ENCODE results near the gene ELFN1. TPM values are rescaled to one million over a fixed set of nuclear protein-coding genes. Genes with fewer than 3 reads are reported as not detected.

Gene ELFN1
- total and polyA plus RNA-seq, 10 of the 15 experiments (the other 5 are each of a cell fraction or from before 2014, with no cell fraction given) = 0.04 TPM; not detected in 9

DNA sequence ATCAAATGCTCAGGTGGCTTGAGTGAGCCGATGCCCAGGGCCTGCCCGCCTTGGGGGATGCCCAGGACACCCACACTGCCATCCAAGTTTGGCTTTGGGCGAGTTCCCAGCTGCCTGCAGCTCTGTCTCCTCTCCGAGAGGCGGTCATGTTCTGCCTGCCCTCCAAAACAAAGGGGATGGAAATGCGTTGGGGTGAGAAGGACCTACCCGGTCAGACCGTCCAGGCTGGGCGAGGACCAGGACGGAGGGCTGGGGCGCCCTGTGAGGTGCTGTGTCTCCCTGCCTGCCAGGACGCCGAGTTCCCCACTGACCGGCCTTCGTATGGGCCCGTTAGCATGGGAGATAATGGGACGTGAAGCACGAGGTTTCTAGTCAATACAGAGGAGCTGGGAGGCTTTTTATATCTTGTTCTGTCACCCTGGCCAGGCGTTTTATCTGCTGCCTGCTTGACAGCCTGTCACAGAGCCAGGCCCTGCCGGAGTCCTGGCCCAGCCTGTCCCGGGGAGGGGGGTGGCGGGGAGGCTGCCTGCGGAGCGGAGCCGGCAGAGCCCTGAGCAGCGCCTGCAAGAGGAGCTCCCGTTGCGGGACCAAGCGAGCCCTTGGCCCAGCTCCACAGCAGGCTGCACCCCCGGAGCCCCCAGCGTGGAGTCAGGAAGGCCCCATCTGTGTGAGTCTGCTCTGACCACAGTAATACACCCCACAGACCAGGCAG, 22.0 kb upstream of the ELFN1 start:
- Histone ChIP-seq H3K27me3 (replicated peaks in 1 of 2; ENCODE audit: control insufficient read depth in 2 of 2, insufficient read depth in 2 of 2, low read length in 1 of 2) (peaks cover 0 to 6% of the 10 kb centered on the region in 2 experiments; a peak in 1 of 4 replicates), H3K79me2 (ENCODE audit: control insufficient read depth, insufficient read depth, low read length) (no peaks in the 10 kb centered on the region), H3K36me3 (ENCODE audit: control insufficient read depth in 2 of 2, insufficient read depth in 2 of 2, low read length in 1 of 2) (no peaks in the 10 kb centered on the region), H3K4me3 (no peak overlapping the region), H3K27ac (ENCODE audit: control insufficient read depth, insufficient read depth) (no peak overlapping the region), H3K4me2 (ENCODE audit: control insufficient read depth, insufficient read depth) (no peak overlapping the region), H4K20me1 (ENCODE audit: control insufficient read depth, insufficient read depth) (no peaks in the 10 kb centered on the region), H3K4me1 (ENCODE audit: control insufficient read depth, insufficient read depth, low read length) (no peaks in the 10 kb centered on the region), H3K9ac (ENCODE audit: control insufficient read depth, insufficient read depth, low read length) (no peak overlapping the region), H3K9me3 (replicated peaks; ENCODE audit: control insufficient read depth, insufficient read depth, low read length) (no peaks in the 10 kb centered on the region), H2AFZ (ENCODE audit: control insufficient read depth, low read depth, low read length) (no peak overlapping the region)
- intact Hi-C loops (cut with micrococcal nuclease; ENCODE audit: unreplicated experiment) (no loop called here), in situ Hi-C loops (cut with MboI) (no loop called here)
- DNase-seq (ENCODE audit: low read depth, low spot score) (no peak), FAIRE-seq (no peak), ATAC-seq (no peak)
- CTCF ChIA-PET = no interaction called here
- RAD21 ChIA-PET (ENCODE audit: unreplicated experiment) = no interaction called here
- TF ChIP-seq DPF2 (IDR thresholded peaks at IDR 0.05) (no peak), ZNF384 (IDR thresholded peaks at IDR 0.05; ENCODE audit: borderline replicate concordance, low read depth, low read length) (no peak), PBX3 (IDR thresholded peaks at IDR 0.05; ENCODE audit: insufficient replicate concordance, low read depth, low read length) (no peak), CHD1 (IDR thresholded peaks at IDR 0.05; ENCODE audit: low read depth, low read length) (no peak), KLF5 (IDR thresholded peaks at IDR 0.05; ENCODE audit: partially characterized antibody) (no peak)
- TF ChIP-seq, protein P1, sequence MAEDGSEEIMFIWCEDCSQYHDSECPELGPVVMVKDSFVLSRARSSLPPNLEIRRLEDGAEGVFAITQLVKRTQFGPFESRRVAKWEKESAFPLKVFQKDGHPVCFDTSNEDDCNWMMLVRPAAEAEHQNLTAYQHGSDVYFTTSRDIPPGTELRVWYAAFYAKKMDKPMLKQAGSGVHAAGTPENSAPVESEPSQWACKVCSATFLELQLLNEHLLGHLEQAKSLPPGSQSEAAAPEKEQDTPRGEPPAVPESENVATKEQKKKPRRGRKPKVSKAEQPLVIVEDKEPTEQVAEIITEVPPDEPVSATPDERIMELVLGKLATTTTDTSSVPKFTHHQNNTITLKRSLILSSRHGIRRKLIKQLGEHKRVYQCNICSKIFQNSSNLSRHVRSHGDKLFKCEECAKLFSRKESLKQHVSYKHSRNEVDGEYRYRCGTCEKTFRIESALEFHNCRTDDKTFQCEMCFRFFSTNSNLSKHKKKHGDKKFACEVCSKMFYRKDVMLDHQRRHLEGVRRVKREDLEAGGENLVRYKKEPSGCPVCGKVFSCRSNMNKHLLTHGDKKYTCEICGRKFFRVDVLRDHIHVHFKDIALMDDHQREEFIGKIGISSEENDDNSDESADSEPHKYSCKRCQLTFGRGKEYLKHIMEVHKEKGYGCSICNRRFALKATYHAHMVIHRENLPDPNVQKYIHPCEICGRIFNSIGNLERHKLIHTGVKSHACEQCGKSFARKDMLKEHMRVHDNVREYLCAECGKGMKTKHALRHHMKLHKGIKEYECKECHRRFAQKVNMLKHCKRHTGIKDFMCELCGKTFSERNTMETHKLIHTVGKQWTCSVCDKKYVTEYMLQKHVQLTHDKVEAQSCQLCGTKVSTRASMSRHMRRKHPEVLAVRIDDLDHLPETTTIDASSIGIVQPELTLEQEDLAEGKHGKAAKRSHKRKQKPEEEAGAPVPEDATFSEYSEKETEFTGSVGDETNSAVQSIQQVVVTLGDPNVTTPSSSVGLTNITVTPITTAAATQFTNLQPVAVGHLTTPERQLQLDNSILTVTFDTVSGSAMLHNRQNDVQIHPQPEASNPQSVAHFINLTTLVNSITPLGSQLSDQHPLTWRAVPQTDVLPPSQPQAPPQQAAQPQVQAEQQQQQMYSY (CRISPR knock-in tag; IDR thresholded peaks at IDR 0.05) = no peak
- TF ChIP-seq, protein P2, sequence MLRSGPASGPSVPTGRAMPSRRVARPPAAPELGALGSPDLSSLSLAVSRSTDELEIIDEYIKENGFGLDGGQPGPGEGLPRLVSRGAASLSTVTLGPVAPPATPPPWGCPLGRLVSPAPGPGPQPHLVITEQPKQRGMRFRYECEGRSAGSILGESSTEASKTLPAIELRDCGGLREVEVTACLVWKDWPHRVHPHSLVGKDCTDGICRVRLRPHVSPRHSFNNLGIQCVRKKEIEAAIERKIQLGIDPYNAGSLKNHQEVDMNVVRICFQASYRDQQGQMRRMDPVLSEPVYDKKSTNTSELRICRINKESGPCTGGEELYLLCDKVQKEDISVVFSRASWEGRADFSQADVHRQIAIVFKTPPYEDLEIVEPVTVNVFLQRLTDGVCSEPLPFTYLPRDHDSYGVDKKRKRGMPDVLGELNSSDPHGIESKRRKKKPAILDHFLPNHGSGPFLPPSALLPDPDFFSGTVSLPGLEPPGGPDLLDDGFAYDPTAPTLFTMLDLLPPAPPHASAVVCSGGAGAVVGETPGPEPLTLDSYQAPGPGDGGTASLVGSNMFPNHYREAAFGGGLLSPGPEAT (IDR thresholded peaks at IDR 0.05; ENCODE audit: low read depth) = no peak
- SMC1A ChIA-PET (ENCODE audit: uncharacterized antibody, unreplicated experiment) = no interaction called here
- no TSS peak for BruUV-seq (replicated peaks)
- WGBS (ENCODE audit: insufficient coverage, insufficient replicate concordance, low lambda C conversion rate, missing lambda C conversion rate) = 49% methylated on average over 31 of the region's 31 CpGs
- POLR2A ChIA-PET = no interaction called here

All from GM12878 (cell line).